Stimulated activated CD4-positive, alpha-beta T cell treated with anti-CD3 and anti-CD28 coated beads, Interleukin-12 subunit alpha, Interleukin-12 subunit beta, amount 100 ng/mL, for 4 hours (primary cell): Measurements from ENCODE around the gene SSNA1.

ENCODE experiments used
- DNase-seq: peaks from one replicate; pipeline ENCODE4 v3.0.0-alpha.2; 2020

Gene SSNA1

GRCh38 chr9:137156567-137157375 lies 31.7 kb upstream of the SSNA1 start:
- peak; percentile 60 for DNase-seq

DNA sequence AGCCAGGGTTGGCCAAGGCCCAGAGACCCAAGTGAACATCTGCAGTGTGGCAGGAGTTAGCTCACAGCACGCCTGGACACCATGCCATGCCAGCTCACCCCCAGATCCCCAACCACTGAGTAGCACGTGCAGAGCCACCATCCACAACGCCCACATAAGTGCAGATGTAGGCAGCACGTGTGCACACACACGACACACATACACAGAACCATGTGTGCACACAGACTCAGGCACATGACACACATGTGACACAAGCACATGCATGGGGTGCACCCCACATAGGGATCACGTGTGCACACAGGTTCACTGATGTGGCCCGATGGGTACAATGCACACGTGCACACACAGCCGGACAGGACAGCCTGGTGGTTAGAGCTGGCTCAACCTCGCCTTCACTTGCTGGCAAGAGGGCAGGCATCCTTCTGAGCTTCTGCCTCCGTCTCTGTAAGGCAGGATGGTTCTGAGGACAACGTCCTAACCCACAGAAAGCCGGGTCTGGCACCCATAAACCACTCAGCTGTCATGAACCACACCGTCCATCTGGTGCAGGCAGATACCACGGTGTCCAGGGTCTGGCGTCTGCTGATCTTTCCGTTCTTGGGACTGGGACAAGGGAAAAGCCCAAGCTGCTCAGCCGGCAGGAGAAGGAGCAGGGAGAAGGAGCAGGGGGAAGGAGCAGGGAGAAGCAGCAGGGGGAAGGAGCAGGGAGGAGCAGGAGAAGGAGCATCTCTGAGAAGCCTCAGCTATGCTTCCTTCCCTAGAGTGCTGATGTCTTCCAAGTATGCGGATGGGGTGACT lies 30.7 kb upstream of the SSNA1 start:
- DNase-seq = no peak

DNA sequence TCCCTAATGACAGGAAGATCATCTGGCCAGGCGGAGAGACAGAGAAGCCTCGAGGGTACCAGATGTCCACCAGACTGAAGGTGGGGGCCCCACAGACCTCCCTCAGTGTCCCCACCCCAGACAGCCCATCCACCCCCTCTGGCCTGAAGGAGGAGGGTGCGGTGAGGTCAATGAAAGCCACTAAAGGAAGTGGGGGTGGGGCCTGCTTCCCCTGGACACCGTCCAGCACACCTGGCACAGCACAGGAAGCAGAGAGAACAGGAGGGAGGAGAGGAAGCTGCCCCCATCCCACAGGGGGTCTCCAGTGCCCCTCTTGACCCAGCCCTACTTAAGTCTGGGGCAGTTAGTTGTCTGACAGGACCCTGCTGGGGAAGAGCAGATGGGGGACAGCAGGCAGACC lies 29.9 kb upstream of the SSNA1 start:
- no peak for DNase-seq

- no peak for DNase-seq
Observed at GRCh38 chr9:137159105-137160053, 29.1 kb upstream of the SSNA1 start.

DNA sequence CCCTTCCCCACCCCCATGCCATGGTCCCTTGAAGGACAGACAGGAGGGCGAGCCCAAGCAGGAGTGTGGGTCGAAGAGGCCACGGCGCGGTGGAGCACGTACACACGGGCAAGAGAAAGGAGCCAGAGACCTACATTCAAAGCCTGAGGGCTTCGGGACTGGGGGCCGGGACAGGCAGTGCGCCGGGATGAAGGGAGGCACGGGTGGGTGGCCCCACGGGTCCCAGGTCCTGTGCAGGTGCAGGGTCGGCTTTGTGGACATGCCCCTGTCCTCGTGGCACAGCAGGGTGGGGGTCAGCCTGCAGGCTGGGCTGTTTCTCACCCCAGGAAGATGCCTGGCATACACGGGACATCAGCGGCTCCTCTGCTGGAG lies 28.4 kb upstream of the SSNA1 start:
- DNase-seq = no peak

- DNase-seq = no peak
Observed at GRCh38 chr9:137160716-137161557, 27.5 kb upstream of the SSNA1 start.

- no peak for DNase-seq
Observed at GRCh38 chr9:137161558-137162486, 26.7 kb upstream of the SSNA1 start.

DNA sequence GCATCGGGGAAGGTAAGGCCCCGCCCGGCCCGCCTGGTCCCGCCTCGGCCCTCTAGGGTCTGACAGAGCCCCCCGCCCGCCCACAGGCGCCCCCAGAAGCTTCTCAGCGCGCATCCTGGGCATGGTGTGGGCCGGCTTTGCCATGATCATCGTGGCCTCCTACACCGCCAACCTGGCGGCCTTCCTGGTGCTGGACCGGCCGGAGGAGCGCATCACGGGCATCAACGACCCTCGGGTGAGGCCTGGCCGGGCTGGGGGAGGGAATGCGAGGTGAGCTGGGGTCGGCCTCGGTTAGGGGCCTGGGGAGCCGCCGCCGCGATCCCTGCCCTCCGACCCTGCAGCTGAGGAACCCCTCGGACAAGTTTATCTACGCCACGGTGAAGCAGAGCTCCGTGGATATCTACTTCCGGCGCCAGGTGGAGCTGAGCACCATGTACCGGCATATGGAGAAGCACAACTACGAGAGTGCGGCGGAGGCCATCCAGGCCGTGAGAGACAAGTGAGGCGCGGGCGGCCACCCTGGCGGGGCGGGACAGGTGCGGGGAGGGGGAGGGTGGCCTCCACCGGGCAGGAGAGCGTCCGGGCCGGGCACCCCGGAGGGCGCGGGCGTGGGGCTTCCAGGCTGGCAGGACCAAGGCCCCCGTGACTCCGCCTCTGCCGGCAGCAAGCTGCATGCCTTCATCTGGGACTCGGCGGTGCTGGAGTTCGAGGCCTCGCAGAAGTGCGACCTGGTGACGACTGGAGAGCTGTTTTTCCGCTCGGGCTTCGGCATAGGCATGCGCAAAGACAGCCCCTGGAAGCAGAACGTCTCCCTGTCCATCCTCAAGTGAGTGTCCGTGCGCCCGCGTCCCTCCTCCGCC lies 25.7 kb upstream of the SSNA1 start:
- no peak for DNase-seq

GRCh38 chr9:137163365-137163715 lies 25.1 kb upstream of the SSNA1 start:
- DNase-seq = no peak

- DNase-seq = no peak
Observed at GRCh38 chr9:137163805-137164204, 24.7 kb upstream of the SSNA1 start.

DNA sequence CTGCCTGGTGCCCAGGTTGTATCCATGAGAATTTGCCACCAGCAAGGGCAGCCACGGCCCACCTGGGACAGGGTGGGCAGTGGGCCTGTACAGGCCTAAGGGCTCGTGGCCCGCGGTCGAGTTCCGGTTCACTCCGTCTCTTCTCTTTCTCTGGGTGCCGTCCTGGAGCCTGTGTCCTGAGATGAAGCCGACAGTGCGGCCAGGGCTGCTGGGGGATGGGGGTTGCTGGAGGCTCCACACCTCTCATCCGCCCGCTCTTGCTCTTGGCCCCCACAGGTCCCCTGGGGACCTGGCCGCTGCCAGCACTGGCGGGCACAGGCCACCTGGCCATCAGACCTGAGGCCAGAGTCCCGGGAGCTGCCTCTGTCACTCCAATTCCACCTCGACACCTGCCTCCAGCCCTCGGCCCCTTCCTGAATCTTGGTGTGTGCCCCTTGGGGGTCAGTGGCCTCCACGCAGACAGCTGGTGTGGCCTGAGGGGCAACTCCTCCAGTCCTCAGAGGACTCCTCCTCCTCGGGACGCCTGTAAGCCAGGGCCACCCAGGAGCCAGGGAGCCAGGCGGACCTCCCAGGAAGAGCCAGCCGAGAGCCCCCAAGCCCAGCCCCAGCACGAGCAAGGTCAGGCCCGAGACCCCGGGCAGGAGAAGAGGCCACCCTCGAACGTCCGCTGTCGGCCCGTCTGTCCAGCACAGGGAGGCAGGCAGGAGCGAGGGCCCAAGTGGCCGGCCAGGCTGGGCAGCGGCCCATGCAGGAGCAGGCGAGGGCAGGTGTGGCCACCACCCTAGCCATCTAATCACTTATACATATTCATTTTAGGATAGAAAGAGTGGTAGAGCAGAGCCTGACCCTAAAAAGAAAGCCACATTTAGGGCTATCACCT lies 23.9 kb upstream of the SSNA1 start:
- no peak for DNase-seq

DNA sequence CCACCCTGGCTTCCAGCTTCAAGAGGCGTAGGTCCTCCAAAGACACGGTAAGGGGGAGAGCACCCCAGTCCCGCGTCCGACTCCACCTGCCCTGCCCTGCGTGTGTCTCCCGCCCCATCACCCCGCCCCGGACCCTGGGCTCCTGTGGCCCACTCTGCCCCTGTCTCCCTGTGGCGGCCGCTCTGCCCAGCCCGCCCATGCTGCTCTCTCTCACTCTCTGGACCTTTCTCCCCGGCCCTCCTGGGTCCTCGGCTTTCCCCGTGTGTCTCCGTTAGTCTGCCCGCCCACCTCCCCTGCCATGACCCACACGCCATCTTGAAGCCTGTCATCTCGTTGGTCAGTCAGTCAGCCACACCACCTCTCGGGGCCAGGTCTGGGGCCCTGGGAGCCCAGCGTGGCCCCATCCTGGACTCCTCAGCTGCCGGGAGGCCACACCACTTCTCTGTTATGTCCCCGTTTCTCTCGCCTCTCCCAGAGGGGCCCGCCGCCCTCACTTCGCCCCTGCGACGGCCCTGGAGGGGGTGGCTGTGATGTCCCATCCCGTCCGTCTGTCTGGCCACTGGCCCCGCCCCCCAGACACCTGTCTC lies 23.1 kb upstream of the SSNA1 start:
- no peak for DNase-seq

DNA sequence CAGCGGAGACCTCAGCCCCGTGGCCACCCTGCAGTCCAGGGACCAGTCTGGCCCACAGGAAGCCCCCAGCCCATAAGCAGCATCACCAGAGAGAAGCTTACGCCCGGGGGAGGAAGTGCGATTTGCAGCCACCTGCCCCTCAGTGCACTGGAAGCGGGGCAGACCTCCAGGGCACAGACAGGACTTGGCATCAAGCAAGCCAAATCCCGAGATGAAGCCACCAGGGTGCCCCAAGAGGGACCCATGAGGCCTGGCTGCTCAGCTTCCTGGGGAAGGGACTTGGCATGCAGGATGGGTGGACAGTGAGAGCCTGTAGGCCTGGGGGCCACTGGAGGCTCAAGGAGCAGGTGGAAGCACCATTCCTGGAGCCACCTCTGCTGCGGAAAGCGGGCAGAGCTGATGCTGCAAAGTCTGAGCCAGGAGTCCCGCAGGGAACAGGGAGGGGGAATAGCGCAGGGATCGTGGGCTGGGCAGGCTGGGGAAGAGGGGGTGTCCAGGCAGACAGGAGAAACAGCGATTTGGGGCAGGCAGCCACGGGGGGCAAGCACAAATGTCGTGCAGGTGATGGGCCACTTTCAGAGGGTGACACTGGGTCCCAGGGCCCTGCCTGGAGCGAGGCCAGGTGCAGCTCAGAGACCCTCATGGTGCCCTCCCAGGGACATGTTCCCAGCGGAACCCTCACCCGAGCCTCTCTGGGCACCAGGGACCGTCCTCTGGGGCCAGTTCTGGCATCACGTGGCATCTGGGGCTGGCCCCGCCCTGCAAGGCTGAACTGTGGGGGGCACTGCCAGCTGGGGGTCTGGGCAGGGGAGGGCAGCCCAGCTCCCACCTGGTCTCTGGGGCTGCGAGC lies 21.9 kb upstream of the SSNA1 start:
- no peak for DNase-seq

DNA sequence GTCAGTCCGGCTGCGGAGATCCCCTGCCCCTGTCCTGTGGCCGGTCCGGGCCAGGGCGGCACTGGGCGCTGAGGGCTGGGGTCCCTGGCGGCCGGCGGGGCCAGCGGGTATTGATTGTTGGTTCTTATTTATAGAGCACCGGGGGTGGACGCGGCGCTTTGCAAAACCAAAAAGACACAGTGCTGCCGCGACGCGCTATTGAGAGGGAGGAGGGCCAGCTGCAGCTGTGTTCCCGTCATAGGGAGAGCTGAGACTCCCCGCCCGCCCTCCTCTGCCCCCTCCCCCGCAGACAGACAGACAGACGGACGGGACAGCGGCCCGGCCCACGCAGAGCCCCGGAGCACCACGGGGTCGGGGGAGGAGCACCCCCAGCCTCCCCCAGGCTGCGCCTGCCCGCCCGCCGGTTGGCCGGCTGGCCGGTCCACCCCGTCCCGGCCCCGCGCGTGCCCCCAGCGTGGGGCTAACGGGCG lies 21.2 kb upstream of the SSNA1 start:
- DNase-seq = no peak

DNA sequence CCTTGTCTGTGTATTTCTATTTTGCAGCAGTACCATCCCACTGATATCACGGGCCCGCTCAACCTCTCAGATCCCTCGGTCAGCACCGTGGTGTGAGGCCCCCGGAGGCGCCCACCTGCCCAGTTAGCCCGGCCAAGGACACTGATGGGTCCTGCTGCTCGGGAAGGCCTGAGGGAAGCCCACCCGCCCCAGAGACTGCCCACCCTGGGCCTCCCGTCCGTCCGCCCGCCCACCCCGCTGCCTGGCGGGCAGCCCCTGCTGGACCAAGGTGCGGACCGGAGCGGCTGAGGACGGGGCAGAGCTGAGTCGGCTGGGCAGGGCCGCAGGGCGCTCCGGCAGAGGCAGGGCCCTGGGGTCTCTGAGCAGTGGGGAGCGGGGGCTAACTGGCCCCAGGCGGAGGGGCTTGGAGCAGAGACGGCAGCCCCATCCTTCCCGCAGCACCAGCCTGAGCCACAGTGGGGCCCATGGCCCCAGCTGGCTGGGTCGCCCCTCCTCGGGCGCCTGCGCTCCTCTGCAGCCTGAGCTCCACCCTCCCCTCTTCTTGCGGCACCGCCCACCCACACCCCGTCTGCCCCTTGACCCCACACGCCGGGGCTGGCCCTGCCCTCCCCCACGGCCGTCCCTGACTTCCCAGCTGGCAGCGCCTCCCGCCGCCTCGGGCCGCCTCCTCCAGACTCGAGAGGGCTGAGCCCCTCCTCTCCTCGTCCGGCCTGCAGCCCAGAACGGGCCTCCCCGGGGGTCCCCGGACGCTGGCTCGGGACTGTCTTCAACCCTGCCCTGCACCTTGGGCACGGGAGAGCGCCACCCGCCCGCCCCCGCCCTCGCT lies 20.5 kb upstream of the SSNA1 start:
- DNase-seq = no peak

- no peak for DNase-seq
Observed at GRCh38 chr9:137168573-137168903, 19.9 kb upstream of the SSNA1 start.
